ENCODE data around the gene PACSIN2.
A peak's percentile ranks its signal among the peaks of the same experiment; 100 is the strongest.
"Not testable (repeated sequence)": the region's sequence is repeated elsewhere in the genome, so short reads cannot be mapped to it uniquely, and the experiment has no call there.

The PACSIN2 gene

GRCh38 chr22:43014869-43015676, at the start of gene PACSIN2:
PACSIN2 (minus strand) TSS chr22:43015149; CDS start chr22:42912080, 103,069 bp downstream.
- H3K4me3 ChIP-seq (ENCODE audit: low read depth, low read length), result peak within 1 kb of the TSS; percentile 87
- peak; percentile 93 for DNase-seq (ENCODE audit: low read depth)

- H3K4me3 ChIP-seq (ENCODE audit: low read depth, low read length), result no peak overlapping the region
- no peak for DNase-seq (ENCODE audit: low read depth)
These were observed 45.2 kb upstream of the PACSIN2 start for GRCh38 chr22:43060183-43060582.

GRCh38 chr22:43057641-43058040, 42.7 kb upstream of the PACSIN2 start:
- no peak for DNase-seq (ENCODE audit: low read depth)
- H3K4me3 ChIP-seq (ENCODE audit: low read depth, low read length), result no peak overlapping the region

- no peak for DNase-seq (ENCODE audit: low read depth)
- no peak overlapping the region for H3K4me3 ChIP-seq (ENCODE audit: low read depth, low read length)
These were observed 38.2 kb upstream of the PACSIN2 start for GRCh38 chr22:43053176-43053575.

GRCh38 chr22:43050995-43051394, 36.0 kb upstream of the PACSIN2 start:
- DNase-seq (ENCODE audit: low read depth), result no peak
- no peak overlapping the region for H3K4me3 ChIP-seq (ENCODE audit: low read depth, low read length)

GRCh38 chr22:43047605-43048004, 32.7 kb upstream of the PACSIN2 start:
- no peak overlapping the region for H3K4me3 ChIP-seq (ENCODE audit: low read depth, low read length)
- DNase-seq (ENCODE audit: low read depth), result no peak

- no peak for DNase-seq (ENCODE audit: low read depth)
- H3K4me3 ChIP-seq (ENCODE audit: low read depth, low read length), result no peak overlapping the region
These were observed 29.4 kb upstream of the PACSIN2 start for GRCh38 chr22:43044290-43044712.

GRCh38 chr22:43042101-43042780, 27.3 kb upstream of the PACSIN2 start:
- H3K4me3 ChIP-seq (ENCODE audit: low read depth, low read length), result no peak overlapping the region
- DNase-seq (ENCODE audit: low read depth), result no peak

GRCh38 chr22:43039800-43040199, 24.9 kb upstream of the PACSIN2 start:
- DNase-seq (ENCODE audit: low read depth), result no peak
- no peak overlapping the region for H3K4me3 ChIP-seq (ENCODE audit: low read depth, low read length)

GRCh38 chr22:43038325-43038724, 23.4 kb upstream of the PACSIN2 start:
- no peak for DNase-seq (ENCODE audit: low read depth)
- H3K4me3 ChIP-seq (ENCODE audit: low read depth, low read length), result no peak overlapping the region

- peak; percentile 72 for DNase-seq (ENCODE audit: low read depth)
- no peak overlapping the region for H3K4me3 ChIP-seq (ENCODE audit: low read depth, low read length)
These were observed 21.4 kb upstream of the PACSIN2 start for GRCh38 chr22:43036282-43036829.

- H3K4me3 ChIP-seq (ENCODE audit: low read depth, low read length), result no peak overlapping the region
- DNase-seq (ENCODE audit: low read depth), result no peak
These were observed 20.3 kb upstream of the PACSIN2 start for GRCh38 chr22:43035250-43035649.

- H3K4me3 ChIP-seq (ENCODE audit: low read depth, low read length), result no peak overlapping the region
- no peak for DNase-seq (ENCODE audit: low read depth)
These were observed 16.7 kb upstream of the PACSIN2 start for GRCh38 chr22:43031617-43032016.

- H3K4me3 ChIP-seq (ENCODE audit: low read depth, low read length), result no peak overlapping the region
- no peak for DNase-seq (ENCODE audit: low read depth)
These were observed 3.7 kb upstream of the PACSIN2 start for GRCh38 chr22:43018615-43019014.

GRCh38 chr22:43017525-43018460, 2.8 kb upstream of the PACSIN2 start:
- H3K4me3 ChIP-seq (ENCODE audit: low read depth, low read length), result no peak overlapping the region
- DNase-seq (ENCODE audit: low read depth), result no peak

- not testable (repeated sequence) for H3K4me3 ChIP-seq (ENCODE audit: low read depth, low read length); DNase-seq (ENCODE audit: low read depth)
These were observed 1.2 kb upstream of the PACSIN2 start for GRCh38 chr22:43016150-43016549.

- H3K4me3 ChIP-seq (ENCODE audit: low read depth, low read length), result peak overlapping the region; percentile 87
- DNase-seq (ENCODE audit: low read depth), result no peak
These were observed 711 bp upstream of the PACSIN2 start for GRCh38 chr22:43015677-43016042.

GRCh38 chr22:43014316-43014868, 557 bp downstream of the PACSIN2 start:
- H3K4me3 ChIP-seq (ENCODE audit: low read depth, low read length), result peak overlapping the region; percentile 87
- DNase-seq (ENCODE audit: low read depth), result no peak

Measured in skeletal muscle cell (primary cell).